Calu3 (cell line): ENCODE data around the gene CCBE1. TPM values are rescaled to one million over a fixed set of nuclear protein-coding genes. Genes with fewer than 3 reads are reported as not detected.
A peak's percentile ranks its signal among the peaks of the same experiment; 100 is the strongest.

ENCODE experiments used
- BruUV-seq: library from RNA; stranded (reverse); fragments of 400-500 nt; replicated peaks from 2 replicates; lab custom pipeline; 2021; lab: Mats Ljungman, UMichigan
- CTCF ChIA-PET: fragments of 300-600 bp; sonication (Branson Sonifier 250); formaldehyde crosslinking; loops from one replicate; lab custom pipeline; 2022; ENCODE audit warnings: antibody characterized with exemption; lab: Charles Lee
- DNase-seq: peaks from one replicate; pipeline ENCODE4 v3.0.0; 2022
- H3K27ac Mint-ChIP-seq: one replicate; pipeline ENCODE4 v1.8.0; 2022; ENCODE audit warnings: mixed read lengths; ENCODE audit not compliant: unreplicated experiment
- H3K27me3 Mint-ChIP-seq: one replicate; pipeline ENCODE4 v1.8.0; 2022; ENCODE audit warnings: mixed read lengths; ENCODE audit not compliant: unreplicated experiment
- H3K36me3 Mint-ChIP-seq: one replicate; pipeline ENCODE4 v1.8.0; 2022; ENCODE audit warnings: mild to moderate bottlenecking, moderate library complexity, mixed read lengths; ENCODE audit not compliant: insufficient read depth, unreplicated experiment
- H3K4me1 Mint-ChIP-seq: one replicate; pipeline ENCODE4 v1.8.0; 2022; ENCODE audit warnings: mild to moderate bottlenecking, low read depth, mixed read lengths; ENCODE audit not compliant: unreplicated experiment
- H3K4me3 Mint-ChIP-seq: one replicate; pipeline ENCODE4 v1.8.0; 2022; ENCODE audit warnings: mild to moderate bottlenecking, low read depth, moderate library complexity, mixed read lengths; ENCODE audit not compliant: unreplicated experiment
- H3K9me3 Mint-ChIP-seq: one replicate; pipeline ENCODE4 v1.8.0; 2022; ENCODE audit warnings: low read depth, mixed read lengths; ENCODE audit not compliant: unreplicated experiment
- CTCF ChIP-seq: fragments of 200-600 bp; IDR thresholded peaks from one replicate; pipeline ENCODE4 v1.8.0; 2022; ENCODE audit warnings: antibody characterized with exemption; ENCODE audit not compliant: unreplicated experiment
- intact Hi-C: fragments of 100-400 bp; cut with micrococcal nuclease; formaldehyde crosslinking; loops from one replicate; pipeline ENCODE4 v1.10.0; 2022; ENCODE audit not compliant: unreplicated experiment
- total RNA-seq: library from RNA; stranded (reverse); gene quantifications from 2 replicates; pipeline ENCODE4 v1.2.3, GENCODE V29; 2022

The CCBE1 gene
- total RNA-seq, 1 experiment from 2014 or later: 0.12 TPM

- TF ChIP-seq CTCF: no peak
- peaks cover 39% of the 10 kb centered on the region for H3K4me1 Mint-ChIP-seq
- no peak for DNase-seq
- H3K36me3 Mint-ChIP-seq: peaks cover 4% of the 10 kb centered on the region
- intact Hi-C loops: no loop called here
- H3K27ac Mint-ChIP-seq: no peak overlapping the region
- no peaks in the 10 kb centered on the region for H3K9me3 Mint-ChIP-seq
- no peak overlapping the region for H3K4me3 Mint-ChIP-seq
- CTCF ChIA-PET: interaction anchor here (0.5 kb wide), 1 partner anchor 48 kb away, joined by 5 read pairs; no protein-coding TSS in a partner anchor
- H3K27me3 Mint-ChIP-seq: no peaks in the 10 kb centered on the region
- no TSS peak for BruUV-seq
These were observed 22.4 kb upstream of the CCBE1 start for GRCh38 chr18:59719544-59720181.

- Mint-ChIP-seq H3K27me3 (no peaks in the 10 kb centered on the region), H3K27ac (no peak overlapping the region), H3K9me3 (no peaks in the 10 kb centered on the region), H3K4me1 (peaks cover 31% of the 10 kb centered on the region), H3K36me3 (peaks cover 4% of the 10 kb centered on the region), H3K4me3 (no peak overlapping the region)
- DNase-seq: no peak
- no peak for TF ChIP-seq CTCF
- intact Hi-C loops: no loop called here
- CTCF ChIA-PET: interaction anchor here (0.5 to 1.3 kb wide), 8 partner anchors 21 to 451 kb away, joined by 3 to 12 read pairs (median 4); partner anchors contain the start of gene CCBE1
- BruUV-seq: no TSS peak
These were observed 21.4 kb upstream of the CCBE1 start for GRCh38 chr18:59718464-59719157.

GRCh38 chr18:59718108-59718463 lies 20.9 kb upstream of the CCBE1 start:
- no peak overlapping the region for H3K4me3 Mint-ChIP-seq
- no peak overlapping the region for H3K27ac Mint-ChIP-seq
- intact Hi-C loops: no loop called here
- H3K9me3 Mint-ChIP-seq: no peaks in the 10 kb centered on the region
- peak; percentile 65 for DNase-seq
- no TSS peak for BruUV-seq
- TF ChIP-seq CTCF: no peak
- peaks cover 31% of the 10 kb centered on the region for H3K4me1 Mint-ChIP-seq
- no peaks in the 10 kb centered on the region for H3K27me3 Mint-ChIP-seq
- CTCF ChIA-PET: interaction anchor here (0.6 to 1.3 kb wide), 6 partner anchors 21 to 105 kb away, joined by 3 to 12 read pairs (median 4); partner anchors contain the start of gene CCBE1
- peaks cover 4% of the 10 kb centered on the region for H3K36me3 Mint-ChIP-seq

GRCh38 chr18:59717291-59717690 lies 20.1 kb upstream of the CCBE1 start:
- peaks cover 4% of the 10 kb centered on the region for H3K36me3 Mint-ChIP-seq
- intact Hi-C loops: no loop called here
- no peaks in the 10 kb centered on the region for H3K27me3 Mint-ChIP-seq

More at GRCh38 chr18:59717291-59717690, 20.1 kb upstream of the CCBE1 start:
- H3K27ac Mint-ChIP-seq: no peak overlapping the region
- H3K9me3 Mint-ChIP-seq: no peaks in the 10 kb centered on the region
- H3K4me3 Mint-ChIP-seq: no peak overlapping the region
- peaks cover 31% of the 10 kb centered on the region for H3K4me1 Mint-ChIP-seq
- CTCF ChIA-PET: no interaction called here
- DNase-seq: no peak
- no TSS peak for BruUV-seq
- TF ChIP-seq CTCF: no peak
